Adrenal gland (tissue), 5 donors: Measurements from ENCODE around the gene TTC21B.

Experiments used
- CTCF ChIP-seq, 6 experiments: fragments of 450-650 bp in 4 of 6; fragments of 200-600 bp in 2 of 6; sonication (generic) in 1 of 6; IDR thresholded peaks; 1 replicate in 5 of 6; 2 replicates in 1 of 6; pipeline versions ENCODE4 v1.5.1 to v1.8.0; 2016 to 2021; ENCODE audit warnings: antibody characterized with exemption in 6 of 6, mild to moderate bottlenecking in 2 of 6, moderate library complexity in 1 of 6
- POLR2A ChIP-seq, 2 donors: fragments of 450-650 bp; IDR thresholded peaks; one replicate each; pipeline ENCODE4 v1.6.1; 2017; ENCODE audit warnings: antibody characterized with exemption in 2 of 2, mild to moderate bottlenecking in 2 of 2, moderate library complexity in 1 of 2
- donor health status: DM: no; HTN: no; CAD: no.

DNA sequence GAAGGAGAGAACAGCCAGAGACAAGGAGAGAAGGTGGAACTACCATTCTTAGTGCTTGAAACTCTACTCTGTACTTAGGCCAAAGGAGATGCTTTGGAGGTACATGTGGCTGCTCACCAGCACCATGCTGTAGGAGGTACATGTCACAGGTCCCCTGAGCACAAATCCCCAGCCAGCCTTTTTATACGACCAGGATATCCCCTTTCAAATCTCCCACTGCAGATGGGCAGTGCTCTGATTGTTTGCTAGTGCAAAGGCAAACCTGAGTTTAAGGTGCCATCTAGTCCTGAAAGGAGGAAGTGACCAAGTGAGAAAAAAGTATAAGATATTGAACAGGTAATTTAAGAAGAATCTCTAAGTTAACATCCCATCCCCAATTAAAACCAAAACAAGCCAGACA lies 17.1 kb upstream of the TTC21B start:
- no peak for TF ChIP-seq CTCF (IDR thresholded peaks at IDR 0.05)
- no peak for TF ChIP-seq POLR2A (IDR thresholded peaks at IDR 0.05)
